RWPE2 (cell line): Measurements from ENCODE around the gene PROX2.

ENCODE experiments used
- ATAC-seq: fragments of 200-7000 bp; cut with Tn5 transposase; 3 replicates; pipeline ENCODE4 v1.9.1; 2021; ENCODE audit warnings: low read depth
- DNase-seq: peaks from one replicate; pipeline ENCODE4 v3.0.0-alpha.2; 2020; ENCODE audit warnings: low spot score
- H3K27ac ChIP-seq: fragments of 450-650 bp; 2 replicates; pipeline ENCODE4 v1.5.1; 2017; ENCODE audit warnings: mild to moderate bottlenecking; ENCODE audit not compliant: poor library complexity, severe bottlenecking
- H3K27me3 ChIP-seq: fragments of 250-450 bp; sonication (Bioruptor Pico); 2 replicates; pipeline ENCODE4 v1.5.1; 2021; ENCODE audit warnings: mild to moderate bottlenecking, moderate library complexity; ENCODE audit not compliant: insufficient read depth, poor library complexity, severe bottlenecking
- H3K36me3 ChIP-seq: fragments of 250-450 bp; sonication (Bioruptor Pico); 2 replicates; pipeline ENCODE4 v1.5.1; 2020; ENCODE audit warnings: low read depth, mild to moderate bottlenecking, moderate library complexity
- H3K4me1 ChIP-seq: fragments of 250-450 bp; sonication (Bioruptor Pico); 2 replicates; pipeline ENCODE4 v1.5.1; 2021; ENCODE audit warnings: mild to moderate bottlenecking, moderate library complexity; ENCODE audit not compliant: insufficient read depth, poor library complexity, severe bottlenecking
- H3K4me3 ChIP-seq: fragments of 250-450 bp; sonication (Bioruptor Pico); 2 replicates; pipeline ENCODE4 v1.5.1; 2021; ENCODE audit warnings: mild to moderate bottlenecking, moderate library complexity; ENCODE audit not compliant: severe bottlenecking
- H3K9me3 ChIP-seq: fragments of 250-450 bp; sonication (Bioruptor Pico); 2 replicates; pipeline ENCODE4 v1.5.1; 2021; ENCODE audit warnings: mild to moderate bottlenecking, moderate library complexity; ENCODE audit not compliant: severe bottlenecking
- TF ChIP-seq, protein P1 (sequence below): fragments of 450-650 bp; IDR thresholded peaks from one replicate; pipeline ENCODE4 v1.5.1; 2017; ENCODE audit warnings: mild to moderate bottlenecking, moderate library complexity; ENCODE audit not compliant: poor library complexity, severe bottlenecking

Gene PROX2

DNA sequence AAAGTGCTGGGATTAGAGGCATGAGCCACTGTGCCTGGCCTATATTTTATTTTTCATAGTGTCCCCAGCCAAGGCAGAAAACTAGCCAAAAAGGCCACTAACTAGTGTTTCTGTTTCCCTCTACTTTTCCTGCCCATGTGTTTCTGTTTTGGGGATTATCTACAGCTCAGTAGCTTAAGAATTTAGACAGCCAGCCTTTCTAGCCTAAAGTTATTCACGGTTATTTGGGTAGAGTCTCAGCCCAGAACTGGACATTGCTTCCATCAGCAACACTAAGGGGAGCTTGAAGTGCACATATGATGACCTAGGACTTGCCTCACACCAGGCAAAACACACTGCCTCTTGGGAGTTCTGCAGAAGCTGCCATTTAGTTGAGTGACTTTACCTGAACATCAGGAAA lies 17.9 kb downstream of the PROX2 start:
- H3K4me3 ChIP-seq = no peak overlapping the region
- H3K27ac ChIP-seq = no peak overlapping the region
- peaks cover 3% of the 10 kb centered on the region for H3K36me3 ChIP-seq
- DNase-seq (no peak), ATAC-seq (no peak)
- TF ChIP-seq, protein P1, sequence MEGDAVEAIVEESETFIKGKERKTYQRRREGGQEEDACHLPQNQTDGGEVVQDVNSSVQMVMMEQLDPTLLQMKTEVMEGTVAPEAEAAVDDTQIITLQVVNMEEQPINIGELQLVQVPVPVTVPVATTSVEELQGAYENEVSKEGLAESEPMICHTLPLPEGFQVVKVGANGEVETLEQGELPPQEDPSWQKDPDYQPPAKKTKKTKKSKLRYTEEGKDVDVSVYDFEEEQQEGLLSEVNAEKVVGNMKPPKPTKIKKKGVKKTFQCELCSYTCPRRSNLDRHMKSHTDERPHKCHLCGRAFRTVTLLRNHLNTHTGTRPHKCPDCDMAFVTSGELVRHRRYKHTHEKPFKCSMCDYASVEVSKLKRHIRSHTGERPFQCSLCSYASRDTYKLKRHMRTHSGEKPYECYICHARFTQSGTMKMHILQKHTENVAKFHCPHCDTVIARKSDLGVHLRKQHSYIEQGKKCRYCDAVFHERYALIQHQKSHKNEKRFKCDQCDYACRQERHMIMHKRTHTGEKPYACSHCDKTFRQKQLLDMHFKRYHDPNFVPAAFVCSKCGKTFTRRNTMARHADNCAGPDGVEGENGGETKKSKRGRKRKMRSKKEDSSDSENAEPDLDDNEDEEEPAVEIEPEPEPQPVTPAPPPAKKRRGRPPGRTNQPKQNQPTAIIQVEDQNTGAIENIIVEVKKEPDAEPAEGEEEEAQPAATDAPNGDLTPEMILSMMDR = no peak
- no peaks in the 10 kb centered on the region for H3K27me3 ChIP-seq
- H3K4me1 ChIP-seq = no peaks in the 10 kb centered on the region
- no peaks in the 10 kb centered on the region for H3K9me3 ChIP-seq

DNA sequence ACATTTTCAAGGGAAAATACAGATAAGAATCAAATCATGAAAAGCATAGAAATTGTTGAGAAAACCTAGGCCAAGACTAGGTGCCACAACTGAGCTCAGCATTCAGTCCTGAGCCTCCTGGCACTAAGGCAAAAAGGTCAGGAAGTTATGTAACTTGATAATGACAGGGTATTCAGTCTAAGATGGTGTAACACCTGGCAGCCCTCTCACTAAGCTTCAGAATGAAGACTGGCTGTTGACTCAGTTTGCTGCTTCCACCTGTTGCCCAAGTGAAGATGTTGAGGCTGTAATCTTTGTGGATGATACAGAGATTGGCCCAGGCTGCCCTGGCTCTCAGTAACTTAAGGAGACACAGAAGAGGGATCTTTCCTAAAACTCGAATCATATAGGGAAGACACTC lies 19.6 kb downstream of the PROX2 start:
- Histone ChIP-seq H3K4me1 (no peaks in the 10 kb centered on the region), H3K4me3 (no peak overlapping the region), H3K9me3 (no peaks in the 10 kb centered on the region), H3K27ac (no peak overlapping the region), H3K36me3 (peaks cover 3% of the 10 kb centered on the region), H3K27me3 (no peaks in the 10 kb centered on the region)
- no peak for ATAC-seq
- TF ChIP-seq, protein P1 = no peak
- DNase-seq = no peak

DNA sequence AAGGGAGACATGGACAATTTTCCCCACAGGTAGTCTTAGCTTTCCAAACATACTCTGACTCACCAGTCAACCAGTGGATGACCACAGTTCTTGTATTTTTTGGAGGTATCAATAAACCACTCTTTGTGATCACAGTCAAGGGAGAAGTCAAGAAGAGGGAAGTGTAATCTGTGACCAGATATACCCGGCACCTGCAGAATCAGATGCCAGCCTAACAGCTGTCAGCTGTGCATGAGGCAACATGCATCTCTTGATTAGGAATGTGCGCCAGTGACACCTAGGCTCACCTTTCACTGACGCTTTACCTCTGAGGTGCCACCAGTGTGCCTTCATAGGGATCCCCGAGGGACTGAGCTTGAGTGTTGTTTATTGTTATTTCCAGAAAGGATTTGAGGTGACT lies 20.0 kb downstream of the PROX2 start:
- Histone ChIP-seq H3K4me3 (no peak overlapping the region), H3K27me3 (no peaks in the 10 kb centered on the region), H3K27ac (no peak overlapping the region), H3K9me3 (no peaks in the 10 kb centered on the region), H3K4me1 (no peaks in the 10 kb centered on the region), H3K36me3 (peaks cover 3% of the 10 kb centered on the region)
- ATAC-seq (no peak), DNase-seq (no peak)
- TF ChIP-seq, protein P1 = no peak

DNA sequence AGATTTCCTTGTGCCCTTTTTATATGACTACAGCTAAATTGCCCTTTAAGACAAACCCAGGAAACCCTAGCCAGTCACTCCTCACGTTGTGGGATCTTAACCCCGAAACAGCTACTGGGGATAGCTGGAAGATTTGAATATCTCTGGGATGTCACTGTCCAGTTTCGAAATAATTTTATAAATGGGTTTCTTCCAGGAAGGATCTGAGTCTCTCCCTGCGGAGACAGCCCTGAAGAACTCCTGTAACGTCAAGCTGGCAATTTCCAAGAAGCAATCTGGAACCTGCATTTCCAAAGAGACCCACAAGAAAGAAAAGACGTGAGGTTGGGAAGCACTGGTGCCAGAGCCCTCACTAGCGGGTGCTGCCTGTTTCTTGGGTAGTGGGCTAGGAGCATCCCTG lies 20.9 kb downstream of the PROX2 start:
- Histone ChIP-seq H3K36me3 (peaks cover 3% of the 10 kb centered on the region), H3K9me3 (no peaks in the 10 kb centered on the region), H3K27ac (no peak overlapping the region), H3K4me1 (no peaks in the 10 kb centered on the region), H3K4me3 (no peak overlapping the region), H3K27me3 (no peaks in the 10 kb centered on the region)
- TF ChIP-seq, protein P1 = no peak
- no peak for DNase-seq
- ATAC-seq = no peak

DNA sequence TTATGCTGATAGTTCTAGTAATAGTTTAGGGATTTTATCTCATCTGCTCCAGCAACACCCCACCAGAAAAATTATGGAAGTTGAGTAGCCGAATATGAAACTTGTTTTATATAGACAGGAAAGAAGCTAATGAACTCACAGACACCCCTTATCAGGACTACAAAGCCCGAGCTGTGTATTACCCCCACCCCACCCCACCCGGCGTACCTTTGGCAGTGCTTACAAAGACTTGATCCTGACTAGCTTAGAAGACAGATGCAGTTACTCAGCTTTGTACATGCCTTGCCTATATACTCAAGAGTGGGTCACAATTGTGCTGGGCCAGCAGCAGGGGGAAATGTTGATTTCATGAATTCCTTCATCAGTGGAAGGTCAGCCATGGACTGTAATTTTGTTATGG lies 22.4 kb downstream of the PROX2 start:
- no peak overlapping the region for H3K4me3 ChIP-seq
- no peaks in the 10 kb centered on the region for H3K4me1 ChIP-seq
- TF ChIP-seq, protein P1 = no peak
- DNase-seq (no peak), ATAC-seq (no peak)
- no peaks in the 10 kb centered on the region for H3K9me3 ChIP-seq
- peaks cover 3% of the 10 kb centered on the region for H3K36me3 ChIP-seq
- no peak overlapping the region for H3K27ac ChIP-seq
- no peaks in the 10 kb centered on the region for H3K27me3 ChIP-seq
